ENCODE measurements around the gene CISH. TPM values are rescaled to one million over a fixed set of nuclear protein-coding genes. Genes with fewer than 3 reads are reported as not detected.

CISH gene
- total and polyA plus RNA-seq, 2 of the 4 experiments (the other 2 are of a cell fraction): 0.90 to 4.0 TPM

GRCh38 chr3:50562861-50563260, 48.7 kb downstream of the CISH start:
- H2AK5ac ChIP-seq (ENCODE audit: low read depth, low read length): no peak overlapping the region
- H3K56ac ChIP-seq (ENCODE audit: extremely low read depth, insufficient read depth, low read length): no peak overlapping the region
- no peak overlapping the region for H3K4ac ChIP-seq (ENCODE audit: low read depth, low read length)
- no TSS peak for BruUV-seq (replicated peaks)
- no peak overlapping the region for H3K4me2 ChIP-seq (ENCODE audit: low read depth, low read length)
- H4K8ac ChIP-seq (ENCODE audit: low read depth in 2 of 2, low read length in 2 of 2): no peak overlapping the region; a peak in 1 of 4 replicates
- H3K27ac ChIP-seq (ENCODE audit: insufficient read depth, low read length): no peak overlapping the region
- H3K79me1 ChIP-seq (ENCODE audit: low read depth in 1 of 2, low read length in 2 of 2): peaks cover 5 to 9% of the 10 kb centered on the region in 2 experiments; a peak in 2 of 4 replicates
- H3K18ac ChIP-seq (ENCODE audit: low read depth, low read length): no peak overlapping the region
- dilution Hi-C loops (cut with HindIII; ENCODE audit: low sequenced_read_pairs, unreplicated experiment) (no loop called here), in situ Hi-C loops (cut with MboI; ENCODE audit: low sequenced_read_pairs) (no loop called here), intact Hi-C loops (cut with micrococcal nuclease) (no loop called here)
- TF ChIP-seq FOS (IDR thresholded peaks at IDR 0.05; ENCODE audit: low read depth, low read length) (no peak), BHLHE40 (IDR thresholded peaks at IDR 0.05; ENCODE audit: low read depth, low read length) (no peak), RCOR1 (IDR thresholded peaks at IDR 0.05; ENCODE audit: insufficient replicate concordance, low read length) (no peak)
- peak overlapping the region; percentile 63 for H2AK9ac ChIP-seq (replicated peaks; ENCODE audit: low read depth, low read length, poor library complexity)
- no peaks in the 10 kb centered on the region for H3K27me3 ChIP-seq (ENCODE audit: control insufficient read depth, insufficient read depth, low read length)
- H4K5ac ChIP-seq (ENCODE audit: low read depth, low read length): no peak overlapping the region
- H2BK120ac ChIP-seq (ENCODE audit: low read depth, low read length): no peak overlapping the region
- no peaks in the 10 kb centered on the region for H3K36me3 ChIP-seq (ENCODE audit: control insufficient read depth, insufficient read depth, low read length)
- ATAC-seq (ENCODE audit: low read depth): no peak; the same call in 1 of the 2 replicates
- DNase-seq: peak; percentile 49
- H3K23ac ChIP-seq (ENCODE audit: low read depth, low read length): 0 out of 2 replicates have a peak overlapping the region, but pooled peaks have one; percentile 38
- ChIA-PET CTCF (no interaction called here), POLR2A (ENCODE audit: unreplicated experiment) (no interaction called here)
- H3K14ac ChIP-seq (replicated peaks; ENCODE audit: low read depth, low read length): no peak overlapping the region
- no peak overlapping the region for H2BK15ac ChIP-seq (ENCODE audit: low read depth, low read length)
- H3K9me3 ChIP-seq (ENCODE audit: control insufficient read depth, insufficient read depth, low read length): no peaks in the 10 kb centered on the region
- peaks cover 12% of the 10 kb centered on the region for H3K9me1 ChIP-seq (ENCODE audit: insufficient read depth, low read length)
- H3K9ac ChIP-seq (ENCODE audit: low read depth, low read length): no peak overlapping the region
- H2BK5ac ChIP-seq (ENCODE audit: low read depth, low read length, poor library complexity, severe bottlenecking): no peak overlapping the region
- H3K4me1 ChIP-seq (ENCODE audit: control insufficient read depth, insufficient read depth, low read length): peaks cover 2% of the 10 kb centered on the region; the same call in 1 of the 2 replicates
- H2AFZ ChIP-seq (replicated peaks; ENCODE audit: low read length, poor library complexity): peak overlapping the region; percentile 51
- H2BK20ac ChIP-seq (ENCODE audit: low read depth, low read length): no peak overlapping the region
- H3K4me3 ChIP-seq (ENCODE audit: insufficient read depth, low read depth, low read length): no peak overlapping the region
- WGBS, 2 experiments (ENCODE audit: extremely low coverage in 2 of 2, insufficient read length in 1 of 2): 40% methylated on average over 1 of the region's 2 CpGs; no CpG with 5 or more reads in 1 of the 2 experiments
- no peak overlapping the region for H4K91ac ChIP-seq (ENCODE audit: insufficient read depth, low read depth, low read length)
- H4K20me1 ChIP-seq (ENCODE audit: insufficient read depth, low read length): no peaks in the 10 kb centered on the region
